NCI-H1105 treated with DMSO at 0.1 percent for 48 hours (cell line): ENCODE data around the gene KRTAP5-7.
"Not testable (repeated sequence)": the region's sequence is repeated elsewhere in the genome, so short reads cannot be mapped to it uniquely, and the experiment has no call there.

Experiments used
- DNase-seq: peaks from one replicate; lab custom pipeline; 2025; lab: John Stamatoyannopoulos, UW

The KRTAP5-7 gene, protein sequence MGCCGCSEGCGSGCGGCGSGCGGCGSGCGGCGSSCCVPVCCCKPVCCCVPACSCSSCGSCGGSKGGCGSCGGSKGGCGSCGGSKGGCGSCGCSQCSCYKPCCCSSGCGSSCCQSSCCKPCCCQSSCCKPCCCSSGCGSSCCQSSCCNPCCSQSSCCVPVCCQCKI

GRCh38 chr11:71526796-71527575 is at the start of gene KRTAP5-7:
KRTAP5-7 (plus strand) TSS chr11:71527267; CDS start chr11:71527301, 34 bp downstream.
- DNase-seq, result not testable (repeated sequence)

GRCh38 chr11:71477641-71478527 is 49.2 kb upstream of the KRTAP5-7 start:
- no peak for DNase-seq

DNA sequence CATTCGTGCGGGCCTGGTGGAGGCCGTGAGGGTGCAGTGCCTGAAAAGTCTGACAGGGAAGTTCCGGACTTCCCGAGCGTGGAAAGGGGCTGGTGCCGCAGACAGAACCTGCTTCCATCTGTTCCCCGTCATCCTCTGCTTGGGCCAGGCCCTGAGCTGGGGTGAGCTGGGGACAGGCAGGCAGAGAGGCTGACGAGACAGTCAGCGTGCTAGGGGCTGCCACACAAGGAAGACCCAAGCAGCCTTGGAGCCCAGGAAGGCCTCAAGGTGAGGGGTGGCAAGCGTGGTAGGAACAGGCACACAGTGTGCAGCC is 48.6 kb upstream of the KRTAP5-7 start:
- DNase-seq, result no peak

GRCh38 chr11:71481101-71481960 is 45.7 kb upstream of the KRTAP5-7 start:
- DNase-seq, result no peak

- no peak for DNase-seq
Observed at GRCh38 chr11:71482216-71482615, 44.9 kb upstream of the KRTAP5-7 start.

- no peak for DNase-seq
Observed at GRCh38 chr11:71482746-71483364, 44.2 kb upstream of the KRTAP5-7 start.

DNA sequence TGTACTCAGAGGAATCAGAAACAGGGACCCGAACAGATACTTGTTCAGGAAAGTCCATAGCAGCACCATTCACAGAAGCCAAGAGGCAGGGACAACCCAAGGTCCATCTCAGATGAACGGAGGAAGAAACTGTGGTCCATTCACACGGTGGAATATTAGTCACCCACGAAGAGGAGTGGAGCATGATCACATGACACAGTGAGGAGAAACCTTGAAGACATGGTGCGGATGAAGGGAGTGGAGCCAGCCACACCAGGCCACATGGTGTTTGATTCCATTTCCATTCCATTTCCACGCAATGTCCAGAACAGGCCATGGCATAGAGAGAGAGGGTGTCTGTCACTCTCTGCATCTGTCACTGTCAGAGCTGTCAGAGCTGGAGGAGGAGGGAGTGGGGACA is 43.4 kb upstream of the KRTAP5-7 start:
- no peak for DNase-seq

GRCh38 chr11:71484248-71485062 is 42.6 kb upstream of the KRTAP5-7 start:
- DNase-seq, result no peak

GRCh38 chr11:71485063-71485399 is 42.0 kb upstream of the KRTAP5-7 start:
- DNase-seq, result no peak

- no peak for DNase-seq
Observed at GRCh38 chr11:71485466-71485865, 41.6 kb upstream of the KRTAP5-7 start.

DNA sequence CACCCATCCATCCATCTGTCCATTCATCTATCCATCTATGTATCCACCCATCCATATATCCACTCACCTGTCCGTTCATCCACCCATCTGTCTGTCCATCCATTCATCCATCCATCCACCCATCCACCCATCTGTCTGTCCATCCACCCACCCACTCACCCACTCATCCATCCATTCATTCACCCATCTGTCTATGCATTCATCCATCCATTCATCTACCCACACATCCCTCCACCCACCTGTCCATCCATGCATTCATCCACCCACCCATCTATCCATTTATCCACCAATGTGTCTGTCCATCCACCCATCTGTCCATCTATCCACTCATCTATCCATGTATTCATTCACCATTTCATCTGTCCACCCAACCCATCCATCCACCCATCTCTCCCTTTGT is 40.7 kb upstream of the KRTAP5-7 start:
- DNase-seq, result no peak

DNA sequence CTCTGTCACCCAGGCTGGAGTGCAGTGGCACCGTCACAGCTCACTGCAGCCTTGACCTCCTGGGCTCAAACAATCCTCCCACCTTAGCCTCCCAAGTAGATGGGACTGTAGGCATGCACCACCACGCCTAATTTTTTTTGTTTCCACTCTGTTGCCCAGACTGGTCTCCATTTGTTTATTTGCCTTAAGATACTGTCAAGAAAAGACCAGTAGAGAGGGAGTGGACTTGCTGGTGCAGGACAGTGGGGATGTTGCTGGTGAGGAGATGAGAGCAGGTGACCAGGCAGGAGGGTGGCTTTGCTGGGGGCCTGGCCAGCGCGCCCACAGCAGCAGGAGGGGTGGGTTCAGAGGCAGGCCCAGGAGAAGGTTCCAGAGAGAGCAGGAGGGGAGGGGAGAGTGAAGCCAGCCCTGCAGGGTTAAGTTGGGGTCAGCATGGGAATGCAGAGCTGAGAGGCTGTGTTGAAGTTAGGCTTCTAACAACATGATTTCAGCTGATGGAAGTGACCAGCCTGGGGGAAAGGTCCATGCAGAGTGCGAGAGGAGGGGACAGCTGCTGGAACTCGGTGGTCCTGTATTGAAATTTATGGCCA is 38.3 kb upstream of the KRTAP5-7 start:
- DNase-seq, result no peak

- no peak for DNase-seq
Observed at GRCh38 chr11:71489311-71490043, 37.6 kb upstream of the KRTAP5-7 start.

- no peak for DNase-seq
Observed at GRCh38 chr11:71490044-71490730, 36.9 kb upstream of the KRTAP5-7 start.

DNA sequence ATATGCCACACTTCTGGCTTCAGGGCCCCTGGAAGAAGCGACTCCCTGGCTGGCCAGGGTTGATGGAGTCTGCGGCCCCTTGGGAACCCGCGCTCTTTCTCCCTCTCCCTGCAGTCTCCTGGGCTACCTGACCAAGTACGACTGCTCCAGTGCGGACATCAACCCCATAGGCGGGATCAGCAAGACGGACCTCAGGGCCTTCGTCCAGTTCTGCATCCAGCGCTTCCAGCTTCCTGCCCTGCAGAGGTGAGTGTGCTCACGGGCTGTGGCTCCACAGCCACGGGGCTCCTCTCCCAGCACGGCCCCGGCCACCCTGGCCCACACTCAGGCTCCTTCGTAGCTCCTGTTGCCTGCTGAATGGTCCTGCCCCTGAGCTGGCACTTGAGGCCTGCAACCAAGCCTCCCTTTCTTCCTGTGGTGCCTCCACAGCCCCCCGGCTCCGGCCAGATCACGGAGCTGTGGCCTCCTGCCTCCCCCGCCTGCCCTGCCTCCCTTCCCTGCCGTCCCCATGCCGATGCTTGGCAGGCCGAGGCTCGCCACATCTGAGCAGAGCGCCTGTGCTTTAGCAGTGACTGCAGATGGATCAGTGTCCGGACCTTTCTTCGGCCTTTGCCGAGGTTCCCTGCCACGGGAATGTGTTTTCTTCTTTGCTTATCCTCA is 36.2 kb upstream of the KRTAP5-7 start:
- DNase-seq, result no peak

- DNase-seq, result no peak
Observed at GRCh38 chr11:71491531-71491930, 35.5 kb upstream of the KRTAP5-7 start.

- DNase-seq, result no peak
Observed at GRCh38 chr11:71491940-71492339, 35.1 kb upstream of the KRTAP5-7 start.
